Measurements from ENCODE around the gene RHCG. TPM values are rescaled to one million over a fixed set of nuclear protein-coding genes. Genes with fewer than 3 reads are reported as not detected.

Gene RHCG
- total and polyA plus RNA-seq, 2 of the 4 experiments (the other 2 are of a cell fraction): not detected

DNA sequence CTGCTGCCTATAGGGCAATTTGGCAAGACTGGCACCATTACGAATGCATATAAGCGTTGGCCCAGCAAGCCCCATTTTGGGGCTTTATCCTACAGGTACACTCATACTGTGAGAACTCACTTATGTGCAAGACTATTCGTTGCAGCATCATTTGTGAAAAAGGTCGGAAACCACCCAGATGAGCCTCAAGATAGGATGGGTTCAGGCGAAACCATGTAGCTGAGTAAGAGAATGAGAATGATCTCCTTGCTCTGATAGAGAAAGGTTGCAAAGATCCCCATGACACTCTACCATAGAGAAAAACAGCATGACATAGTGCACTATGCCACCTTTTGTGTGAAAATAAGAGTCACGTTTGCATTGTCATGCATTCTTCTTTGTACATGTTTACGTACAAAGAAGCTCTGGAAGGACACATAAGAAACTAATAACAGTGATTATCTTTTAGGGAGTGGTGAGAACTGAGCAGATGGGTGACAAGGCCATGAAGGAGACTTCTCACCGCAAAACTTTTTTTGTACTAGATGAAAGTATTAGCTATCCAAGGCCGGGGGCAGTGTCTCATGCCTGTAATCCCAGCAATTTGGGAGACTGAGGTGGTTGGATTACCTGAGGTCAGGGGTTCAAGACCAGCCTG, 50.0 kb downstream of the RHCG start:
- Histone ChIP-seq H3K9me3 (ENCODE audit: control insufficient read depth, insufficient read depth, low read length) (no peaks in the 10 kb centered on the region), H4K91ac (ENCODE audit: insufficient read depth, low read depth, low read length) (no peak overlapping the region), H4K5ac (ENCODE audit: low read depth, low read length) (no peak overlapping the region), H3K18ac (ENCODE audit: low read depth, low read length) (no peak overlapping the region), H3K23ac (ENCODE audit: low read depth, low read length) (no peak overlapping the region), H3K27me3 (ENCODE audit: control insufficient read depth, insufficient read depth, low read length) (peaks cover 68% of the 10 kb centered on the region), H2AK9ac (replicated peaks; ENCODE audit: low read depth, low read length, poor library complexity) (no peak overlapping the region), H3K9me1 (ENCODE audit: insufficient read depth, low read length) (no peaks in the 10 kb centered on the region), H3K4ac (ENCODE audit: low read depth, low read length) (no peak overlapping the region), H2AFZ (replicated peaks; ENCODE audit: low read length, poor library complexity) (no peak overlapping the region), H3K56ac (ENCODE audit: extremely low read depth, insufficient read depth, low read length) (no peak overlapping the region), H3K36me3 (ENCODE audit: control insufficient read depth, insufficient read depth, low read length) (no peaks in the 10 kb centered on the region), H4K8ac (ENCODE audit: low read depth in 2 of 2, low read length in 2 of 2) (no peak overlapping the region), H3K4me2 (ENCODE audit: low read depth, low read length) (no peak overlapping the region), H3K14ac (replicated peaks; ENCODE audit: low read depth, low read length) (no peak overlapping the region), H2BK15ac (ENCODE audit: low read depth, low read length) (no peak overlapping the region), H3K27ac (ENCODE audit: insufficient read depth, low read length) (no peak overlapping the region), H4K20me1 (ENCODE audit: insufficient read depth, low read length) (no peaks in the 10 kb centered on the region), H3K4me1 (ENCODE audit: control insufficient read depth, insufficient read depth, low read length) (no peaks in the 10 kb centered on the region), H3K9ac (ENCODE audit: low read depth, low read length) (no peak overlapping the region), H3K4me3 (ENCODE audit: insufficient read depth, low read depth, low read length) (no peak overlapping the region), H2BK20ac (ENCODE audit: low read depth, low read length) (no peak overlapping the region), H2BK5ac (ENCODE audit: low read depth, low read length, poor library complexity, severe bottlenecking) (no peak overlapping the region), H3K79me1 (ENCODE audit: low read depth in 1 of 2, low read length in 2 of 2) (no peaks in the 10 kb centered on the region), H2BK120ac (ENCODE audit: low read depth, low read length) (no peak overlapping the region), H2AK5ac (ENCODE audit: low read depth, low read length) (no peak overlapping the region)
- no CpG with 5 or more reads among the region's 9 CpGs for WGBS, 2 experiments (ENCODE audit: extremely low coverage in 2 of 2, insufficient read length in 1 of 2)
- no TSS peak for BruUV-seq (replicated peaks)
- TF ChIP-seq POLR2A (IDR thresholded peaks at IDR 0.05; ENCODE audit: low read depth, low read length) (no peak), FOS (IDR thresholded peaks at IDR 0.05; ENCODE audit: low read depth, low read length) (no peak)
- in situ Hi-C loops (cut with MboI; ENCODE audit: low sequenced_read_pairs): no loop called here
- DNase-seq (no peak), ATAC-seq (ENCODE audit: low read depth) (no peak)
- POLR2A ChIA-PET (ENCODE audit: unreplicated experiment): no interaction called here
- CTCF ChIA-PET: interaction anchor here (0.6 to 0.7 kb wide), 2 partner anchors 16 to 72 kb away, joined by 4 to 5 read pairs; no protein-coding TSS in a partner anchor
- intact Hi-C loops (cut with micrococcal nuclease): no loop called here
- dilution Hi-C loops (cut with HindIII; ENCODE audit: low sequenced_read_pairs, unreplicated experiment): no loop called here
